Caki2 (cell line): Measurements from ENCODE around the gene PODXL. TPM values are rescaled to one million over a fixed set of nuclear protein-coding genes. Genes with fewer than 3 reads are reported as not detected.
A peak's percentile ranks its signal among the peaks of the same experiment; 100 is the strongest.
"Not testable (repeated sequence)": the region's sequence is repeated elsewhere in the genome, so short reads cannot be mapped to it uniquely, and the experiment has no call there.

ENCODE experiments used
- DNase-seq: peaks from one replicate; pipeline ENCODE4 v3.0.0-alpha.2; 2015; ENCODE audit warnings: low read depth
- in situ Hi-C: cut with HindIII; loops from 2 replicates; pipeline ENCODE4 v1.10.0; 2016; ENCODE audit warnings: low sequenced_read_pairs, low pct_unique_long_range_greater_than_20kb, mixed read lengths
- total RNA-seq: library from RNA; depleted of rRNA; stranded (reverse); fragments of >200 nt; shearing (Covaris generic); gene quantifications from 2 replicates; pipeline ENCODE4 v1.2.3, GENCODE V29; 2014; ENCODE audit warnings: low replicate concordance

PODXL gene
- total RNA-seq, 1 experiment from 2014 or later = 3.6 TPM

DNA sequence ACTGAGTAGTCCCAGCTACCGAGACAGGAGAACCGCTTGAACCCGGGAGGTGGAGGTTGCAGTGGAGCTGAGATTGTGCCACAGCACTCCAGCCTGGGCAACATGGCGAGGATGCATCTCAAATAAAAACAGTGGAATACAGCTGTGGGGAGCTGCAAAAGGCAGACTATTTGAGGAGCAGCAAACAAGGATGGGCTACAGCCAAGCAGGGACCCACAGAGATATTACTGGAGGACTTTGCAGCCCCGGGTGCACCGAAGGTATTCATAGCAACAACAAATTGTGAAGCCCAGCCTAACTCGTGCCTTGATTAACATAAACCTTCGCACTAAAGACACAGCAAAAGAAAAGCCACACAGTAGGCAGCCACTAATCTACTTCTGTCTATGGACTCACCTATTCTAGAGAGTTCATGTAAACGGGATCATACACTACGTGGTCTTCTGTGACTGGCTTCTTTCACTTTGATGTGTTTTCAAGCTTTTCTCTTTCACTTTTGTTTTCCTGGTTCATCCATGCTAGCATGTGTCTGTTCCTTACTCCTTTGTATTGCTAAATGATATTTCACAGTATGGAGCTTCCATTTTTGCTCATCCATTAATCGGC, 34.0 kb downstream of the PODXL start:
- in situ Hi-C loops = no loop called here
- DNase-seq = no peak

DNA sequence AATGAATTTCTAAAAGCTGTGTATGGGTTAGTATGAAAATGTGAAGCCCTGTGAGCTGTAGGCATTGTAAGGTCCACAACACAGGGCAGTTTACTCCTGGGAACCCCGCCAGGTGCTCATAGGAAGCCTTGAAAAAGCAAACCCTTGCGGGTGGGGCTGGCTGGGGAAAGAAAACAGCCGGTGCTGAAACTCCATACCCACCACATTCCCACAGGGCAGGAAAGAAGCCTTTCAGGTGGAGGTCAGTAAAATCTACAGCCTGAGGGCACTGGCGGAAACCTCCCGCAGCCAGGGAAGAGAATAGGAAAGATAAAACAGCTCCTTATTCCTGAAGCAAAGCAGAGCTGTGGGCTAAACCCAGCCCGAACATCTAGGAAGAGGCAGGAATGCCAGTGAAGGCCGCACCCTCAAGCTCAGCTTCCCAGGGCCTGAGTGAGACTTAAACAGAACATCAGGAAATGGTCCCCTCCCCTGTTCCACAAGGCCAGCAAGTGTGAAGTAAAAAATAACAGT, 34.7 kb downstream of the PODXL start:
- in situ Hi-C loops = no loop called here
- no peak for DNase-seq

DNA sequence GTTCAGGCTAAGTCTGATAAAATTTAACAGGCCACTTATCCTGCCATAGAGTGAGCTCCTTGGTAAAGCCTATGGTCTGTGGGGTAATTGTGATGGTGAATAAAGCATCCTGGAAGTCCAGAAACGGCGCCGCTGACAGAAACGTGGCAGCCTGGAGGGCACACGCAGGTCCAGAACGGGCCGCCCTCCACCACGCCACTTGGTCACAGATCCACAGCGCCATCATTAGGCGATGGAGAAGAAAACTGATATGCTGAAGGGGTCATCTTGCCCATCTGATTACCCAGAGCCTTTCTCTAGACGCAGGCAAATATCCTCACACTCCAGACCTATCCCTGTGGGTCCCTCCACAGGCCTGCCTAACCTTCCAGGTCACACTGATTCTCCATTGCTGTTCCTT, 37.8 kb downstream of the PODXL start:
- in situ Hi-C loops = no loop called here
- no peak for DNase-seq

DNA sequence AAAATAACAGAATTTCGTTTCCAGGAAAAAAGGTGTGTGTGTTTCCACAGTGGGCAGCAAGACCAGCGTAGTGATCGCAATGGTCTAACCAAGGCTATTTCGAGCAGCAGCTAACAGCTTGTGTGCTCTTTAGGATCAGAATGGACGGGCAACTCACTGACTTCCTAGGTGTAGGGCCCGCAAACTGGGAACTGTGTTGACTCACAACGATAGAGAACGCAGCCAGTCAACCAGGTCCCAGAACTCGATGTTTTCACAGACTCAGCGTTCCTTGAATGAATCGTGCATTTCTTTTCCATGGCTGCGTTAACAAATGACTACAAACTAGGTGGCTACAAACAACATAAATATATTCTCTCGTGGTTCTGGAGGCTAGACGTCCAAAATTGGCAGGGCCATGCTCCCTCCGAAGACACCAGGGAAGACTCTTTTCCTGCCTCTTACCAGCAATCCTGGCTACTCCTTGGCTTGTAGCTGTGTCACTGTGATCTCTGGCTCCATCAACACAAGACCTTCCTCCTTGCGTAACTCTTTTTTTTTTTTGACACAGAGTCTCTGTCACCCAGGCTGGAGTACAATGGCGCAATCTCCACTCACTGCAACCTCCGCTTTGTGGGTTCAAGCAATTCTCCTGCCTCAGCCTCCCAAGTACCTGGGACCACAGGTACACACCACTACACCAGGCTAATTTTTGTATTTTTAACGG, 39.1 kb downstream of the PODXL start:
- in situ Hi-C loops = no loop called here
- DNase-seq = no peak

DNA sequence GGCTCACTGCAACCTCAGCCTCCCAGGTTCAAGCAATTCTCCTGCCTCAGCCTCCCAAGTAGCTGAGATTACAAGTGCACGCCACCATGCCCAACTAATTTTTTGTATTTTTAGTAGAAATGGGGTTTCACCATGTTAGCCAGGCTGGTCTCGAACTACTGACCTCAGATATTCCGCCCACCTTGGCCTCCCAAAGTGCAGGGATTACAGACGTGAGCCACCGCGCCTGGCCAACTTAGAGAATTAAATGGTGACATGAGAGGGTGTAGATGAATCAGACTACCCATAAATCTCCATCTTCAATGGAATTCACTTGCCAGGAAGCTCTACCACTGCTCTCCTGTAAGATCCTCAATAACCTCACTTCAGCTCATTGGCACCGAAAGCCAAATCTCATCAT, 41.0 kb downstream of the PODXL start:
- DNase-seq, in situ Hi-C loops: not testable (repeated sequence)

DNA sequence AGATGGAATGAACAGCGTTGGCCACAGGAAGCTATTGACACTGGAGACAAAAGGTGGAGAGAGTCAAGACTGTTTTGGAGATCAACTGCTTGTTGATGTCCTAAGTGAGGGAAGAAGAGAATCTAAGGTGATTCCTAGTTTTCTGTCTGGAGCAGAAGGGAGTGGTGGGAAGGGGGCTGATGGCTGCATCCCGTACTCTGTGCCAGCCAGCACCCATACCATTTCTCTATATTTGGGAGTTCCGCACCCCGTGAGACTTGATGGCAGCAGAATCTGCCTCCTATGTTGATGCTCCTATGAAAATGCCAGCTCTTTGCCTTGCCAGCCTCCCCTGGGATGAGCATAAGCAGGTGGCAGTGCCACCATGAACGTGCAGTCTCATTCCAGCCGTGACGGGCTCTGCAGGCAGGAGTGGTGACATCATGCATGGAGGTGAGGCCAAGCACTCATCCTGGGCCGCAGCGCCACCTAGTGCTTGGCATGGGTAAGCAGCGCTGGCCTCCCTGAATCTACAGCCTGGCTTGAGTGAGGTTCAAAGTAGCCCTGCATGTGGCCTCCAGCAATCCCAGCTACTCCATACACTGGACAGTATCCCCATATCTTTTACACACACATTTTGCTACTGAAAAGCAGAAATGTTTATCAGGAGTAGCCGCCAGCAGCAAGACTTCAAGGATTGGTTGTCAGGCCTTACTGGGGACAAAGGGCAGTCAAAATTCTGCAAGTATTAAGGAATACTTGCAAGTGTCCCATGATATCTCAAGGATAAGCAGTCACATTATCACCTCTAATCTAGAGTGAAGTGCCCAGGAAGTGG, 43.0 kb downstream of the PODXL start:
- peak; percentile 73 for DNase-seq
- in situ Hi-C loops = no loop called here

DNA sequence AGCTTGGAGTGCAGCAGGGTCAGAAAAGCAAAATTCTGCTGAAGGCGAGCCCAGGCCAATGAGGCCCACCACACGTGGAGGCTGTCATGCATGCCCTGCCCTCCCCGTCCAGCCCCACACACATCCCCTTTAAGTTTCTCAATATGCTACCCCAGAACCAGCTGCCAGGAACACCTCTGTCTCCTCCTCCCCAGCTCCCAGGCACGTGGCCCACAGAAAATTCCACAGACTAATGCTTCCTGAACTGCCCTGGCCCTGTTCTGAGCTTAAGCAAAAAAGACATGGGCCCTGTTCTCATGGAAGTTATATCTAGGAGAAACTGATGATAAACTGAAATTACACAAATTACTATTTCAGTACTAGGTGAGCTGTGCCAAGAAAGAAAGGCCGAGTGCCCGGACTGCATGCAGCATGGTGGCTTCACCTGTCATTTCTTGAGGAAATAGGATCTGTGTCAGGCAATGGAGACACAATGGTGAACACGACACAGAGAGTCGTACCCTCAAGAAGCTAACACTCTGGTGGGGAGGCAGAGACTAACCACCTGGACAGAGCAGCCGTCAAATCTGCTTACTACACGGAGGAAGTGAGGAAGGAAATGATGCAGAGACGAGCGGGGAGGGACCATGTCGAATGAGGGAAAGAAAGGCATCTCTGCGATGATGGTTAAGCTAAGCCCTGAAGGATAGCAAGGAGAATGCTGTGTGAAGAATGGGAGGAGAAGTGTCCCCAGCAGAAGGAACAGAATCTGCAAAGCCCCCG, 44.5 kb downstream of the PODXL start:
- DNase-seq = no peak
- in situ Hi-C loops = no loop called here

DNA sequence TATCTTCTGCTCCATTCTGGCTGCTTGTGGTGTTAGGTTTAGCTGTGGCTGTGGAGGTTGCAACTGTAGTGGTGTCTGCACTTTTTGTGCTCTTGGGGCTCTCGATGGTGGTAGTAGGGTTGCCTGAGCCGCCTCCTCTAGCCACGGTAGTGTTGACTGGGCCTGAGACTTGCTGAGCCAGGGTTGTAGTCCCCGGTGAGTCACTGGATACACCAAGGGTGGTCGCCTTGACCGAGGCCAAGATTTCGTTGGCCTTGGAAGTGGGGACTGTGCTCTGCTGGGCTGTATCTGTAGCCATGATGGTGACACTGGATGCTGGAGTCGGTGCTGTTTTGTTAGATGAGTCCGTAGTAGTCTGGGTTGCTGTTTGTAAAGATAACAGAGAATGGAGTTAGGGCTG, 45.4 kb downstream of the PODXL start:
- in situ Hi-C loops = no loop called here
- no peak for DNase-seq

DNA sequence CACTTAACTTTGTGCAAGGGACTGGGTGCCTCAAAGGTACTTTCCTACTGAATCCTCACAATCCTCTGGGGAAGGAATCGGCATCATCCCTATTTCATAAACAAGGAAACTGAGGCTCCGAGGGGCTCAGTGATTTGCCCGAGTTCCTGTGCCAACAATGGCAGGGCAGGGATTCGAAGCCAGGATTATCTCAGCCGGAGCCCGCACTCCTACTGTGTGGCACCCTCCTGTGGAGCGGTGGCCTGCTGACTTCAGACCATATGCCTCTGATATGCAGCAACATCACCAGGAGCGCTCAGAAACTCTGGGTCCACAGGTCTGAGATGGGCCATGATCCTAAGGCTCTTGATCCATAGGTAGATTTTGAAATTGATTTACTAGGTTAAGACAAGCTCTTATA, 46.6 kb downstream of the PODXL start:
- no peak for DNase-seq
- in situ Hi-C loops = no loop called here

DNA sequence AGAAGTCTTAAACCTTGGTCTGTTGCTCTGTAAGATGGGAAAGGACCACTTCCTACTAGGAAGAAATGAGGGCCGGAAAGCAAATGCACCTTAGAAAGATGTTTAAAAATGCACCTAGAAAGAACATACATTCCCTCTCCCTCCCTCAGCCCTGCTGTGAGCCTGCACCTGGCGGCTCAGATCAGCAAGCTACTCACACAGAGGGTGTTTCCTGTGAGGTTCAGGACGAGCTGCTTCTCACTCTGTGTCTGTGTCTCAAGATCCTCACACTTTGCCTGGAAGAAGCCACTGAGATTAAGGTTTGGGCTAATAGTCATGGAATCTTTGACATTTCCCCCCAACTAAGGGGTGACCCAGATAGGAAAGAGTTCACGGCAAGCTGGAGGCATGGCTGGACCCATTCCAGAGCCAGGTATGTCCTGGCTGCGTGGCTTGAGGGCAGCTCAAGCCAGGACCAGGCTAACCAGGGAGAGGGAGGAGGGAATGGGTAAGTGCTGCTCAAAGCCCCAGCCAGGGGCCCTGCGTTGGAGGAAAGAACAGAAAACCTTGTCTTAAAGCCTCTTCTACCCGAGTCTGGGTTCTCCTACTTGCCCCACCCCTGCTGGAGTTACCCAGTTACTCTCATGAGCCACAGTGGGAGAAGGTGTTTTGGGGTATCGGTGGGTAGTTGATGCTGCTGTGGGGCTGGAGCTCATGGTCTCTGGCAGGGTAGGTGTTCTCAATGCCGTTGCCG, 47.5 kb downstream of the PODXL start:
- in situ Hi-C loops = no loop called here

DNA sequence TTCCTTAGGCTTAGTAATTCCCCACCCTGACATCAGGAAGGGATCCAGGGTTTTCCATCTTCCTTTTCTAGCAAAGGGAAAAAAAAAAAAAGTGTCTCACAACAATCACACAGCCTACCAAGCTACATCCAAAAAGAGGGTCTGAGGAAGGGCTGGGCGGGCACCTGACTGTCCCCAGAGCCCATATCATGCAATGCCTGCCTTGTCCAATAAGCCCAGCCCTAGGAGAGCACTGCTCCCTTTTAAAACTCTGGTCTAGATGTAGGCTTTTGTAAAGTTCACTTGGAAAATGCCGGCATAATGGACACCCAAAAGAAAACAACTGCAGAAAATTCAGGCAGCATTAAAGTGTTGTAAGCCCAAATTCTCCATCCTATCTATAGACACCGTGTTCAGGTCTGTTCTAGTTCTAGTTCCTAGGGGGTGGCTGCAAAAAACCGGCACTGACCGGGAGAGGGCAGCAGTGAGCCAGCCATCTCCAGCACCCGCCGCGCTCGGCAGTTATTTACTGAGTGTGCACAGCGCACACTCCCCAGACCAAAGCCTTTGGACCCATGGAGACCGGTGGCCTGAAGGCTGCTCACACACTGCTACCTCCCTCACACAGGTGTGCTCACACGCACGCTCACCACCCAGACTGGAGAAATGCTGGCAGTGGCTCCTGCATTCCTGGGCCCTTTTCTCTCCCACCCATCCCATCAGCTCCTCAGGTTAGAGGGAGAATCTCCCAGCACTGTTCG, 48.7 kb downstream of the PODXL start:
- in situ Hi-C loops = no loop called here
- DNase-seq = peak; percentile 58

More for the DNA sequence above, 47.5 kb downstream of the PODXL start:
- no peak for DNase-seq

DNA sequence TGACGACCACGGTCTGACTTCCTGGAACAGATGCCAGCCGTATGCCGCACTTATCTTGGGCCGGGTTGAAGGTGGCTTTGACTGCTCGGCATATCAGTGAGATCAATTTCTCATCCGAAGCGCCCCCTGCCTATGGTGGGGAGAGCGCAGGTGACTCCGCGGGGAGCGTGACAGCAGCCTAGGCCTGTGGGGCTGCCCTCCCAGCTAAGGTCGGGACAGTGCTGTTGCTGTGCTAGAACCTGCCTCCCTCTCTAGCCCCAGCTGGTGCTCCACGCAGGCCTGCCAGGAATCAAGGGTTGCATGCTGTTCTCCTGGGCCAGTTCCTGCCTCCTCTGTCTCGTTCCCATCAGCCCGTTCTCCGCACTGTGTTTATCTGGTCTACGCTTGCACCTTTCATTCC, 49.8 kb downstream of the PODXL start:
- in situ Hi-C loops = no loop called here
- no peak for DNase-seq

DNA sequence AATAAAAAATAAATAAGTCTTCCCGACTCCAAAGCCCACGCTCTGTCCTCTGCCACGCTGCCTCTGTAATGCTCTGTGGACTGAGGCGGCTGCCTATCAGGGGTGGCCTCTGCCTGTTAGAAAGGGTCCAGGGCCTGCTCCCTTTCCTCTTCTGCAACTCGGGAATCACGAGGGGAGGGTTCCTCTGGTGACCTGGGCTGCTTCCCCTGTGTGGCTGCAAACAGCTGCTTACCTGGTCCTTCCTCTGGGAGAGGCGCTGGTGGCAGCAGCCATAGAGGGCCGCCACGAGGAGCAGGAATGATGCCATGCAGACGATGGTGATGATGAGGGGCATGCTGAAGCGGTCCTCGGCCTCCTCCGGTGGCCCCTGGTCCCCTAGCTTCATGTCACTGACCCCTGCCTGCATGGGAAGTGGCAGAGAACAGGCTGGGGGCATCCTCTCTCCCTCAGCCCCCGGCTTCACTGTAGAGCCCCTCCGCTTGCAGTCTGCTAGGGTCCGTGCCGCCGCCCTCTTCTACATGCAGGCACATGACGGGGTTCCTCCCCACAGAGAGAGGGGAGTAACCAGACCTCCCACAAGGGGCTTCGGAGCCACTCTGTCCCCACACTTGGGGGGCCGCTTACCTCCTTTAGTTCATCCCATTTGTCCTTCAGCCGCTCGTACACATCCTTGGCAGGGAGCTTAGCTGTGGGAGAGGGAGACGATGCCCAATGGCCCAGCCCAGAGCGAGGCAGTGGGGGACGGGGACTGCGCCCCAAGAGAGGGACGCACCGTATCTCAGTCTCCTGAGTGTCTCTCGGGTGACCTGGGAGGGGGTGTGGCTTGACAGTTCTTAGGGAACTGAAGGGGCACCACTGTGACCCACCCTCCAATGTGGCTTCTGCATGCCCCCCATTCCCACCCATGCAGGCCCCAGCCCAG, 50.5 kb downstream of the PODXL start:
- DNase-seq = no peak
- in situ Hi-C loops = no loop called here

DNA sequence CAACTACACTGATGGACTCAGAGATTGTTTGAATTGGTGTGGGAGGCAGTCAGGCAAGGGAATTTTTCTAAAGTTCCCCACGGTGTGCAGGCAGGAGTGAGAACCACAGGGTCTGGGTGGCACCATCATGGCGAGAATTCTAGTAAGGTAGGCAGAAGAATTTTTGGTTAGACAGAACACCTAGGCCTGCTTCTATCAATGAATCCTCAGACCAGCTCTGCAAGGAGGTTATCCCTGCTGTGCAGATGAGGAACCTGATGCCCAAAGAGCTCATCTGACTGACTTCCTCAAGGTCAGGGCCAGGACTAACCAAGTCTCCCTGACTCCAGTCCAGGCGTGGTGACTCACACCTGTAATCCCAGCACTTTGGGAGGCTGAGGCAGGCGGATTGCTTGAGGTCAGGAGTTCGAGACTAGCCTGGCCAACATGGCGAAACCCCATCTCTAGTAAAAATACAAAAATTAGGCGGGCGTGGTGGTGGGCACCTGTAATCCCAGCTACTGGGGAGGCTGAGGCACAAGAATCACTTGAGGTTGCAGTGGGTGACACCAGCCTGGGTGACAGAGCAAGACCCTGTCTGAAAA, 51.3 kb downstream of the PODXL start:
- in situ Hi-C loops, DNase-seq: not testable (repeated sequence)

DNA sequence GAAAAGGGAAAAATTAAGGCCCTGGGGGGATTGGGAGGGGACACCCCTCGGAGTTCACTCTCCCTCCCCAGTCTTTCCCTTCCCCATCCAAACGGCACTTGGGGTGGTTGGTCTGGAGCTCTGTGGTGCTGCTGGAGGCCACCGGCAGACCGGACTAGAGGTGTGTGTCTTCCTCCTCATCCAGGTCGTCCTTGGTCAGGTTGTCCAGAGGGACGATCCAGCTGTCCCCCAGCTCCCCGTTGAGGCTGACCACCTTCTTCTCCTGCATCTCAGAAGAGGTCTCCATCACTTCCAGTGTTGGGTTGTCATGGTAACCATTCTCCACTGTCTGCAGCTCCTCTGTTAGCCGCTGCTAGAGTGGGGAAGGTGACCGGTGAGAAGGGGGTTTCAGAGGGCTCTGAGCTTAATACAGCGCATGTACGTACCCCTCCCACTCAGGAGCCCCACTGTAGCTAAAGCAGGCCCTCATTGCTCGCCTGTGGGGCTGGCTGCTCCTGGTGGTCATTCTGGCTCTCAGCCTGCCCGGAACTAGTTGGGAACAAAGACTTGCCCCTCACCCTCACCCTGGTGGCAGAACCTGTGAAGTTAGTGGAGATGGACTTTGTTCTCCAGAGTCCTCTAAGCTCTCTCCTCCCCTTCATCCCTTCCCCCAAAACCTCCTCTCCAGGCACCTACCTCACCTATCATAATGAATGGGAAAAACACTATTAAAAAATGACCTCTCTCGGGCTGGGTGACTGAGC, 52.1 kb downstream of the PODXL start:
- DNase-seq = no peak
- in situ Hi-C loops = no loop called here
